ENCODE results near the gene ANKRD49. TPM values are rescaled to one million over a fixed set of nuclear protein-coding genes. Genes with fewer than 3 reads are reported as not detected.

Gene ANKRD49
- total RNA-seq, 1 experiment from 2014 or later = 14.9 TPM

- Histone ChIP-seq H3K27me3 (no peaks in the 10 kb centered on the region), H3K9me3 (replicated peaks) (no peaks in the 10 kb centered on the region), H3K4me1 (no peaks in the 10 kb centered on the region), H3K4me3 (no peak overlapping the region), H3K36me3 (no peaks in the 10 kb centered on the region), H3K27ac (no peak overlapping the region)
- peak in 1 of 2 experiments; percentile 7 for DNase-seq
These were observed 27.9 kb downstream of the ANKRD49 start for GRCh38 chr11:94521684-94522083.

- Histone ChIP-seq H3K4me1 (no peaks in the 10 kb centered on the region), H3K9me3 (replicated peaks) (no peaks in the 10 kb centered on the region), H3K36me3 (no peaks in the 10 kb centered on the region), H3K27ac (no peak overlapping the region), H3K4me3 (no peak overlapping the region), H3K27me3 (no peaks in the 10 kb centered on the region)
- no peak for DNase-seq
These were observed 30.6 kb downstream of the ANKRD49 start for GRCh38 chr11:94524341-94524740.

- no peaks in the 10 kb centered on the region for H3K36me3 ChIP-seq
- H3K27ac ChIP-seq = no peak overlapping the region
- H3K4me3 ChIP-seq = no peak overlapping the region
- H3K27me3 ChIP-seq = no peaks in the 10 kb centered on the region
- peak; percentile 73 to 76 for DNase-seq
- no peaks in the 10 kb centered on the region for H3K9me3 ChIP-seq (replicated peaks)
- H3K4me1 ChIP-seq = no peaks in the 10 kb centered on the region
These were observed 32.0 kb downstream of the ANKRD49 start for GRCh38 chr11:94525546-94526324.

- Histone ChIP-seq H3K36me3 (no peaks in the 10 kb centered on the region), H3K4me1 (no peaks in the 10 kb centered on the region), H3K27me3 (no peaks in the 10 kb centered on the region), H3K9me3 (replicated peaks) (no peaks in the 10 kb centered on the region), H3K27ac (no peak overlapping the region), H3K4me3 (no peak overlapping the region)
- no peak for DNase-seq
These were observed 33.1 kb downstream of the ANKRD49 start for GRCh38 chr11:94526645-94527438.

- Histone ChIP-seq H3K36me3 (no peaks in the 10 kb centered on the region), H3K27me3 (no peaks in the 10 kb centered on the region), H3K4me3 (no peak overlapping the region), H3K9me3 (replicated peaks) (no peaks in the 10 kb centered on the region), H3K27ac (no peak overlapping the region), H3K4me1 (no peaks in the 10 kb centered on the region)
- no peak for DNase-seq
These were observed 34.8 kb downstream of the ANKRD49 start for GRCh38 chr11:94528551-94528950.

- H3K4me3 ChIP-seq = no peak overlapping the region
- H3K4me1 ChIP-seq = no peaks in the 10 kb centered on the region
- H3K27ac ChIP-seq = no peak overlapping the region
- no peaks in the 10 kb centered on the region for H3K36me3 ChIP-seq
- DNase-seq = no peak
- no peaks in the 10 kb centered on the region for H3K9me3 ChIP-seq (replicated peaks)
- H3K27me3 ChIP-seq = no peaks in the 10 kb centered on the region
These were observed 38.4 kb downstream of the ANKRD49 start for GRCh38 chr11:94532211-94532610.

GRCh38 chr11:94533206-94533605 is 39.4 kb downstream of the ANKRD49 start:
- Histone ChIP-seq H3K27ac (no peak overlapping the region), H3K9me3 (replicated peaks) (no peaks in the 10 kb centered on the region), H3K27me3 (no peaks in the 10 kb centered on the region), H3K4me1 (no peaks in the 10 kb centered on the region), H3K36me3 (no peaks in the 10 kb centered on the region), H3K4me3 (no peak overlapping the region)
- DNase-seq = no peak

GRCh38 chr11:94533696-94534630 is 40.2 kb downstream of the ANKRD49 start:
- no peak overlapping the region for H3K4me3 ChIP-seq
- no peak overlapping the region for H3K27ac ChIP-seq
- H3K27me3 ChIP-seq = no peaks in the 10 kb centered on the region
- H3K9me3 ChIP-seq (replicated peaks) = no peaks in the 10 kb centered on the region
- H3K4me1 ChIP-seq = no peaks in the 10 kb centered on the region
- DNase-seq = no peak
- H3K36me3 ChIP-seq = no peaks in the 10 kb centered on the region

- H3K4me1 ChIP-seq = no peaks in the 10 kb centered on the region
- no peak overlapping the region for H3K4me3 ChIP-seq
- no peaks in the 10 kb centered on the region for H3K27me3 ChIP-seq
- no peaks in the 10 kb centered on the region for H3K36me3 ChIP-seq
- H3K9me3 ChIP-seq (replicated peaks) = no peaks in the 10 kb centered on the region
- DNase-seq = no peak
- H3K27ac ChIP-seq = no peak overlapping the region
These were observed 42.6 kb downstream of the ANKRD49 start for GRCh38 chr11:94536386-94536785.

GRCh38 chr11:94537031-94537600 is 43.3 kb downstream of the ANKRD49 start:
- DNase-seq = peak in 1 of 2 experiments; percentile 15
- no peaks in the 10 kb centered on the region for H3K27me3 ChIP-seq
- H3K36me3 ChIP-seq = no peaks in the 10 kb centered on the region
- H3K27ac ChIP-seq = no peak overlapping the region
- H3K4me1 ChIP-seq = no peaks in the 10 kb centered on the region
- H3K9me3 ChIP-seq (replicated peaks) = no peaks in the 10 kb centered on the region
- H3K4me3 ChIP-seq = no peak overlapping the region

- Histone ChIP-seq H3K27ac (no peak overlapping the region), H3K4me3 (no peak overlapping the region), H3K36me3 (no peaks in the 10 kb centered on the region), H3K27me3 (no peaks in the 10 kb centered on the region), H3K4me1 (no peaks in the 10 kb centered on the region), H3K9me3 (replicated peaks) (no peaks in the 10 kb centered on the region)
- no peak for DNase-seq
These were observed 45.6 kb downstream of the ANKRD49 start for GRCh38 chr11:94539420-94539819.

GRCh38 chr11:94543695-94544645 is 50.2 kb downstream of the ANKRD49 start, which contains the start of gene FUT4:
Gene FUT4 (plus strand): TSS chr11:94543921. CDS start chr11:94544134, 213 bp downstream.
- Histone ChIP-seq H3K9me3 (replicated peaks) (no peaks in the 10 kb centered on the region), H3K27ac (peak within 1 kb of the TSS; percentile 53; the same call in 1 of the 2 replicates), H3K27me3 (no peaks in the 10 kb centered on the region), H3K36me3 (no peaks in the 10 kb centered on the region), H3K4me1 (no peaks in the 10 kb centered on the region), H3K4me3 (peak within 1 kb of the TSS; percentile 51)
- DNase-seq = peak; percentile 32 to 49

- no peaks in the 10 kb centered on the region for H3K9me3 ChIP-seq (replicated peaks)
- no peaks in the 10 kb centered on the region for H3K27me3 ChIP-seq
- H3K4me1 ChIP-seq = no peaks in the 10 kb centered on the region
- no peak overlapping the region for H3K4me3 ChIP-seq
- H3K27ac ChIP-seq = no peak overlapping the region
- no peak for DNase-seq
- no peaks in the 10 kb centered on the region for H3K36me3 ChIP-seq
These were observed 51.0 kb downstream of the ANKRD49 start for GRCh38 chr11:94544646-94545263.

All from SJCRH30 (cell line).